ENCODE results near the gene FARP1. TPM values are rescaled to one million over a fixed set of nuclear protein-coding genes. Genes with fewer than 3 reads are reported as not detected.

Gene FARP1
- total and polyA plus RNA-seq, 2 of the 13 experiments (the other 11 are each of a cell fraction or from before 2014, with no cell fraction given): 70.6 to 126 TPM

DNA sequence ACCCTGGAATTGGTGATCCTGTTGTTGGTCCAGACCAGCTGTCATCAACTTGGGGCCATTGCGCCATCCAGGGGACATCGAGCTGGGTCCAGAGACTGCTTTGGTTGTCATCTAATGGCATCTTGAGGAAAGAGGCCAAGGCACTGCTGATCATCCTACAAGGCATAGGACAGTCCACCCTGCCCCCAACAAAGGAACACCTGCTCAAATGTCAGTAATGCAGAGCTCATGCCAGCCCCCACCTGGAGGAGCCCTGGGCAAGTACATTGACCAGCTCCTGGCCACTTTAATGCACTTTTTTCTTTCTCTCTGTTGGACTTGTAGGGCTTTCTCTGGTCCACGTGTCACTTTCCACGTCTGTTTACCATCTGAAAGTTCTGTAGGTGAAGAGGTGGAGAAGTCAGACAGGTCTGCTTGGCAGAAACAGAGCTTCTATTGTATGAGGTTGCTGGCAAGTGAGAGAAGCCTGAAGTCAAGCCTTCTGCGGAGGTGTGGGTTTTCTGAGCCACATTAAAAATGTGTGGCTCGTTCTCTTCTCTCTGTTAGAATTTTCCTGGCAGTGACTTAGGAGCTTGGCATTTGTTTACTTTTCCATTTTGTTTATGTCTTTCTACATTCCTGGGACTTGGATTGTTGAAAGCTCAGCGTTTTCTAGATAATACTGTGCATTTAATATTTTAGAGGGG, 158.2 kb downstream of the FARP1 start (continued):
- TF ChIP-seq CHD2 (IDR thresholded peaks at IDR 0.05; ENCODE audit: low read depth, low read length) (no peak), RFX5 (IDR thresholded peaks at IDR 0.05; ENCODE audit: low read depth, low read length) (no peak), PPARG (CRISPR knock-in tag; conservative IDR thresholded peaks at IDR 0.05) (peak; percentile 87), ZNF790 (CRISPR knock-in tag; IDR thresholded peaks at IDR 0.05; ENCODE audit: borderline replicate concordance) (no peak), ZNF672 (CRISPR knock-in tag; IDR thresholded peaks at IDR 0.05) (no peak), SOX5 (CRISPR knock-in tag; IDR thresholded peaks at IDR 0.05; ENCODE audit: borderline replicate concordance) (peak; percentile 79; the same call in 1 of the 2 replicates), EEA1 (CRISPR knock-in tag; IDR thresholded peaks at IDR 0.05; ENCODE audit: borderline replicate concordance) (peak; percentile 25; the same call in 1 of the 2 replicates), BORCS8-MEF2B (CRISPR knock-in tag; IDR thresholded peaks at IDR 0.05) (no peak), ELF3 (CRISPR knock-in tag; IDR thresholded peaks at IDR 0.05) (no peak; the same call in 1 of the 2 replicates), KLF12 (CRISPR knock-in tag; IDR thresholded peaks at IDR 0.05; ENCODE audit: borderline replicate concordance) (no peak), ISX (CRISPR knock-in tag; conservative IDR thresholded peaks at IDR 0.05) (no peak), AKAP8 (CRISPR knock-in tag; IDR thresholded peaks at IDR 0.05) (no peak), NONO (IDR thresholded peaks at IDR 0.05) (no peak), NONO (CRISPR knock-in tag; conservative IDR thresholded peaks at IDR 0.05) (peak; percentile 53; the same call in 1 of the 2 replicates)
- TF ChIP-seq, protein P1, sequence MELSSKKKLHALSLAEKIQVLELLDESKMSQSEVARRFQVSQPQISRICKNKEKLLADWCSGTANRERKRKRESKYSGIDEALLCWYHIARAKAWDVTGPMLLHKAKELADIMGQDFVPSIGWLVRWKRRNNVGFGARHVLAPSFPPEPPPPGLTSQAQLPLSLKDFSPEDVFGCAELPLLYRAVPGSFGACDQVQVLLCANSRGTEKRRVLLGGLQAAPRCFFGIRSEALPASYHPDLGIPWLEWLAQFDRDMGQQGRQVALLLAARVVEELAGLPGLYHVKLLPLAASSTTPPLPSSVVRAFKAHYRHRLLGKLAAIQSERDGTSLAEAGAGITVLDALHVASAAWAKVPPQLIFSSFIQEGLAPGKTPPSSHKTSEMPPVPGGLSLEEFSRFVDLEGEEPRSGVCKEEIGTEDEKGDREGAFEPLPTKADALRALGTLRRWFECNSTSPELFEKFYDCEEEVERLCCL (CRISPR knock-in tag; IDR thresholded peaks at IDR 0.05; ENCODE audit: borderline replicate concordance): no peak
- TF ChIP-seq, protein P2, sequence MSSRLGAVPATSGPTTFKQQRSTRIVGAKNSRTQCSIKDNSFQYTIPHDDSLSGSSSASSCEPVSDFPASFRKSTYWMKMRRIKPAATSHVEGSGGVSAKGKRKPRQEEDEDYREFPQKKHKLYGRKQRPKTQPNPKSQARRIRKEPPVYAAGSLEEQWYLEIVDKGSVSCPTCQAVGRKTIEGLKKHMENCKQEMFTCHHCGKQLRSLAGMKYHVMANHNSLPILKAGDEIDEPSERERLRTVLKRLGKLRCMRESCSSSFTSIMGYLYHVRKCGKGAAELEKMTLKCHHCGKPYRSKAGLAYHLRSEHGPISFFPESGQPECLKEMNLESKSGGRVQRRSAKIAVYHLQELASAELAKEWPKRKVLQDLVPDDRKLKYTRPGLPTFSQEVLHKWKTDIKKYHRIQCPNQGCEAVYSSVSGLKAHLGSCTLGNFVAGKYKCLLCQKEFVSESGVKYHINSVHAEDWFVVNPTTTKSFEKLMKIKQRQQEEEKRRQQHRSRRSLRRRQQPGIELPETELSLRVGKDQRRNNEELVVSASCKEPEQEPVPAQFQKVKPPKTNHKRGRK (CRISPR knock-in tag; IDR thresholded peaks at IDR 0.05): no peak
- TF ChIP-seq, protein P3, sequence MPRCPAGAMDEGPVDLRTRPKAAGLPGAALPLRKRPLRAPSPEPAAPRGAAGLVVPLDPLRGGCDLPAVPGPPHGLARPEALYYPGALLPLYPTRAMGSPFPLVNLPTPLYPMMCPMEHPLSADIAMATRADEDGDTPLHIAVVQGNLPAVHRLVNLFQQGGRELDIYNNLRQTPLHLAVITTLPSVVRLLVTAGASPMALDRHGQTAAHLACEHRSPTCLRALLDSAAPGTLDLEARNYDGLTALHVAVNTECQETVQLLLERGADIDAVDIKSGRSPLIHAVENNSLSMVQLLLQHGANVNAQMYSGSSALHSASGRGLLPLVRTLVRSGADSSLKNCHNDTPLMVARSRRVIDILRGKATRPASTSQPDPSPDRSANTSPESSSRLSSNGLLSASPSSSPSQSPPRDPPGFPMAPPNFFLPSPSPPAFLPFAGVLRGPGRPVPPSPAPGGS (CRISPR knock-in tag; IDR thresholded peaks at IDR 0.05): no peak
- TF ChIP-seq, protein P4, sequence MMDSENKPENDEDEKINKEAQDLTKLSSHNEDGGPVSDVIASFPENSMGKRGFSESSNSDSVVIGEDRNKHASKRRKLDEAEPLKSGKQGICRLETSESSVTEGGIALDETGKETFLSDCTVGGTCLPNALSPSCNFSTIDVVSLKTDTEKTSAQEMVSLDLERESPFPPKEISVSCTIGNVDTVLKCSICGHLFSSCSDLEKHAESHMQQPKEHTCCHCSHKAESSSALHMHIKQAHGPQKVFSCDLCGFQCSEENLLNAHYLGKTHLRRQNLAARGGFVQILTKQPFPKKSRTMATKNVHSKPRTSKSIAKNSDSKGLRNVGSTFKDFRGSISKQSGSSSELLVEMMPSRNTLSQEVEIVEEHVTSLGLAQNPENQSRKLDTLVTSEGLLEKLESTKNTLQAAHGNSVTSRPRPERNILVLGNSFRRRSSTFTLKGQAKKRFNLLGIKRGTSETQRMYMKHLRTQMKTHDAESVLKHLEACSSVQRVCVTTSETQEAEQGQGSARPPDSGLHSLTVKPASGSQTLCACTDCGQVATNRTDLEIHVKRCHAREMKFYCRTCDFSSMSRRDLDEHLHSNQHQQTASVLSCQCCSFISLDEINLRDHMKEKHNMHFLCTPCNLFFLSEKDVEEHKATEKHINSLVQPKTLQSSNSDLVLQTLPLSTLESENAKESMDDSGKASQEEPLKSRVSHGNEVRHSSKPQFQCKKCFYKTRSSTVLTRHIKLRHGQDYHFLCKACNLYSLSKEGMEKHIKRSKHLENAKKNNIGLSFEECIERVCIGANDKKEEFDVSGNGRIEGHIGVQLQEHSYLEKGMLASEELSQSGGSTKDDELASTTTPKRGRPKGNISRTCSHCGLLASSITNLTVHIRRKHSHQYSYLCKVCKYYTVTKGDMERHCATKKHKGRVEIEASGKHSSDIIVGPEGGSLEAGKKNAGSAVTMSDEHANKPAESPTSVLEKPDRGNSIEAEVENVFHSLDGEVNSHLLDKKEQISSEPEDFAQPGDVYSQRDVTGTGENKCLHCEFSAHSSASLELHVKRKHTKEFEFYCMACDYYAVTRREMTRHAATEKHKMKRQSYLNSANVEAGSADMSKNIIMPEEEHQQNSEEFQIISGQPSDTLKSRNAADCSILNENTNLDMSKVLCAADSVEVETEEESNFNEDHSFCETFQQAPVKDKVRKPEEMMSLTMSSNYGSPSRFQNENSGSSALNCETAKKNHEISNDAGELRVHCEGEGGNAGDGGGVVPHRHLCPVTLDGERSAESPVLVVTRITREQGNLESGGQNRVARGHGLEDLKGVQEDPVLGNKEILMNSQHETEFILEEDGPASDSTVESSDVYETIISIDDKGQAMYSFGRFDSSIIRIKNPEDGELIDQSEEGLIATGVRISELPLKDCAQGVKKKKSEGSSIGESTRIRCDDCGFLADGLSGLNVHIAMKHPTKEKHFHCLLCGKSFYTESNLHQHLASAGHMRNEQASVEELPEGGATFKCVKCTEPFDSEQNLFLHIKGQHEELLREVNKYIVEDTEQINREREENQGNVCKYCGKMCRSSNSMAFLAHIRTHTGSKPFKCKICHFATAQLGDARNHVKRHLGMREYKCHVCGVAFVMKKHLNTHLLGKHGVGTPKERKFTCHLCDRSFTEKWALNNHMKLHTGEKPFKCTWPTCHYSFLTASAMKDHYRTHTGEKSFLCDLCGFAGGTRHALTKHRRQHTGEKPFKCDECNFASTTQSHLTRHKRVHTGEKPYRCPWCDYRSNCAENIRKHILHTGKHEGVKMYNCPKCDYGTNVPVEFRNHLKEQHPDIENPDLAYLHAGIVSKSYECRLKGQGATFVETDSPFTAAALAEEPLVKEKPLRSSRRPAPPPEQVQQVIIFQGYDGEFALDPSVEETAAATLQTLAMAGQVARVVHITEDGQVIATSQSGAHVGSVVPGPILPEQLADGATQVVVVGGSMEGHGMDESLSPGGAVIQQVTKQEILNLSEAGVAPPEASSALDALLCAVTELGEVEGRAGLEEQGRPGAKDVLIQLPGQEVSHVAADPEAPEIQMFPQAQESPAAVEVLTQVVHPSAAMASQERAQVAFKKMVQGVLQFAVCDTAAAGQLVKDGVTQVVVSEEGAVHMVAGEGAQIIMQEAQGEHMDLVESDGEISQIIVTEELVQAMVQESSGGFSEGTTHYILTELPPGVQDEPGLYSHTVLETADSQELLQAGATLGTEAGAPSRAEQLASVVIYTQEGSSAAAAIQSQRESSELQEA (CRISPR knock-in tag; IDR thresholded peaks at IDR 0.05; ENCODE audit: not compliant biosample characterization): no peak

Measured in HepG2 (cell line).